Neural progenitor cell (in vitro differentiated cells): ENCODE results near the gene DHRS1.

Source experiments
- CTCF ChIP-seq: fragments of 200-600 bp; sonication (generic); IDR thresholded peaks from 2 replicates; pipeline ENCODE4 v1.5.1; 2017; ENCODE audit warnings: antibody characterized with exemption, mild to moderate bottlenecking
- EZH2phosphoT487 ChIP-seq: fragments of 200-600 bp; sonication (generic); IDR thresholded peaks from 2 replicates; pipeline ENCODE4 v1.6.1; 2017; ENCODE audit warnings: antibody characterized with exemption

DNA sequence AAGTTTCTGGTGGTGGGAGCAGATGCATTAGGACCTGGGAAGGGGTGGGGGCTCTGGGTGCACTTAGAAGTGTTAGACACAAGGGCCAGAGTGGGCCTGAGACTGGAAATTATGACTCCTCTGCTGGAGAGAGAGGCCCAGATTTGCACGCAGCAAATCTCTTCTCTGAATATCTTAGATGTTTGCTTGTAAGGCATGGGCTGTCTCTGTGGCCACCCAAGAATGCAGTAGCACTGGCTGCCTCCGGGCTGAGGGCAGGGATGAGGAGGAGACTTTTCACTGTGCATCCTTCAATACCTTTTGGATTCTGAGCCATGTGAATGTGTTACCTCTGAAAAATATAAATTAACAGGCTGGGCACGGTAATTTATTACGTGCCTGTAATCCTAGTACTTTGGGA, 14.2 kb downstream of the DHRS1 start:
- TF ChIP-seq EZH2phosphoT487 = no peak
- no peak for TF ChIP-seq CTCF
